SKM-1 treated with dmso at 0.1 percent for 144 hours (cell line): ENCODE results near the gene OR2L3.
"Not testable (repeated sequence)": the region's sequence is repeated elsewhere in the genome, so short reads cannot be mapped to it uniquely, and the experiment has no call there.

Source experiments
- DNase-seq: peaks from one replicate; lab custom pipeline; 2025; ENCODE audit not compliant: unreplicated experiment; lab: John Stamatoyannopoulos, UW

The OR2L3 gene, protein sequence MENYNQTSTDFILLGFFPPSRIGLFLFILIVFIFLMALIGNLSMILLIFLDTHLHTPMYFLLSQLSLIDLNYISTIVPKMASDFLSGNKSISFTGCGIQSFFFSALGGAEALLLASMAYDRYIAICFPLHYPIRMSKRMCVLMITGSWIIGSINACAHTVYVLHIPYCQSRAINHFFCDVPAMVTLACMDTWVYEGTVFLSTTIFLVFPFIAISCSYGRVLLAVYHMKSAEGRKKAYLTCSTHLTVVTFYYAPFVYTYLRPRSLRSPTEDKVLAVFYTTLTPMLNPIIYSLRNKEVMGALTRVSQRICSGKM

DNA sequence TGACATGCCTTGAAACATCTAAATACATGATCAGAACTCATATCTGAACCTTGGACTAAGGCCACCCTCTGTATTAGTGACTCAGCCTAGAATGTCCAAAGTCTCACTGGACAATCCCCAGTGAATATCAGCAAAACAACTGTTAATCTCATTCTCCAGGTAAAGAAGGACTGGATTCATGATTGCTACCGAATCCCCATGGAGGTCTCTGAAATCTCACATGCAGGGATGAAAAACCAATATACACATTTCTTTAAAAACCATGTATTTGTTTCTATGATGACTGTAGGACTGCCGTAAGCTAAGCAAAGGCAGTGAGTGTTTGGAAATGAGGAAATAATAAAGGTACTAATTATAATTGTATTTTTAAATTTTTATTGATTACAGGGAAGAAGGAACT is at the start of gene OR2L3:
Gene OR2L3, plus strand, starts transcription at position 301 of the 400 bp plus-strand sequence. CDS start 13,846 bp downstream, outside the sequence.
- DNase-seq, result no peak

DNA sequence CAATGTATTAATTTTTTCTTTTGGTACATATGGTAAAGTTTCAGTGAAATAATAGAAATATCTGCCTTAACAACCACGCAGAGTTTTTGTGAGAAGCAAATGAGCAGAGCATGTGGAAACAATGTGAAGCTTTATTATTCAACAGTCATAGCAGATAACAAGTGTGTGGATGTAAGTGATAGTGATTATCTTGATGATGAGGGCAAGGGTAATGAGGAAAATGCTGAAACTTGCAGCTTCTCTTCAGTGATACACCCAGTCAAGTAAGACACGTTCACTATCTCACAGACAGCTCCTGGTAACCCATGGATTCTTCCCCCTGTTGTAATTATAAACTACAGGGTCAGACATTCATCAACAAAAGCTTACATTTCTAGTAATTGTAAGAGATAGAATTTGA is 47.8 kb upstream of the OR2L3 start:
- DNase-seq, result no peak

DNA sequence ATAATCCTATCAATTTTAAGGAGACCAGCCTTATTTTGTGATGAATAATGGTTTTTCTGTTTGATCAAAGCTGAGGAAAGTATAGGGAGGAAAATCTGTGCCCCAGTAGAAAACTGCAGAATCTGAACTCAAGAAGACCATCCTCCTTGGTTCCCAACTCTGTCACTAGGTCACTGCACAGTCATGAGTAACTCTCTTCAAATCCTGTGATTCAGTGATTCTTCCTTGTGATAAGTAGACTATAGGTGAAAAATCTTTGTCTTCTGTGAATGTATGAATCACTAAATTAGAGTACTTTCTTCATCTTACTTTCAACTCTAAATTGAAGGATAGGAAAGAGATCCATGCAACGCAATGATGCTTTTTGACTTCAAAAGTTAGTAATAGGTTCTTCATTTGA is 46.5 kb upstream of the OR2L3 start:
- no peak for DNase-seq

DNA sequence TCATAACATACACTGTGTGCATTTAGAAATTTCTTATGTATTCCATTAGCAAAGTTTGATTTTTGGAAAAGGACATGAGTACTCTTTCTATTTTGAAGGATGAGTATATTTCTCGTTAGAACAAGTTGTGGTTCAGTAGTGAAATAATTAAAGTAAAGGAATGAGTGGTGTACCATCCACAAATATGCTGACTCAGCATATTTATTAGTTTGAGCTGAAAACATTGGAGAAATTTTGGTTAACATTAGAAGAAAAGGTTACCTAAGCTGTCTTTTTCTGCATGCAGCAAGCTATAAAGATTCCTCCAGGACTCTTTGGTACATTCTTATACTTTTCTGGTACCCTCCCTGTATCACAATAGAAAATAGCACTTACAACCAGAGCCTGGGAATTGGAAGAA is 38.9 kb upstream of the OR2L3 start:
- DNase-seq, result no peak

DNA sequence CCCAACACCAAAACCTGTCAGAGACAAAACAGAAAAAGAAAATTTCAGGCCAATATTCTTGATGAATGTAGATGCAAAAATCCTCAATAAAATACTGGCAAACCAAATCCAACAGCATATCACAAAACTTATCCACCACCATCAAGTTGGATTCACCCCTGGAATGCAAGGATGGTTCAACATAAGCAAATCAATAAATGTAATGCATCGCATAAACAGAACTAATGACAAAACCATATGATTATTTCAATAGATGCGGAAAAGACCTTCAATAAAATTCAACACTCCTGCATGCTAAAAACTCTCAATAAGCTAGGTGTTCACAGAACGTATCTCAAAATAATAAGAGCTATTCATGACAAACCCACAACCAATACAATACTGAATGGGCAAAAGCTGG is 37.0 kb upstream of the OR2L3 start:
- no peak for DNase-seq

DNA sequence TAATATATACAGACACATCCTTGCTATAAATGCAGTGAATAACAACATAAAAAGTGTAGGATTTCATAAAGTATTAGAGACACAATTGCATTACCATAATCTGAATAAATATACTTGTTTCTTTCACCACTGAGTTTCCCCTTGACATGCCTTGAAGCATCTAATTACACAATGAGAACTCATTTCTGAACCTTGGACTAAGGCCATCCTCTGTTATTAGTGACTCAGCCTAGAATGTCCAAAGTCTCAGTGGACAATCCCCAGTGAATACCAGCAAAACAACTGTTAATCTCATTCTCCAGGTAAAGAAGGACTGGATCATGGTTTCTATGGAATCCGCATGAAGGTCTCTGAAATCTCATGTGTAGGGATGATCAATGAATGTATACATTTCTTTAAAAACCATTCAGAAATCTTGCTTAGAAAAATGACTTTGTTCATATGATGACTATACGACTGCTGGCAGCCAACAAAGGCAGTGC is 33.4 kb upstream of the OR2L3 start, which contains the start of gene OR2L5:
Gene OR2L5, plus strand, starts transcription at position 432 of the 482 bp plus-strand sequence. CDS start 8,288 bp downstream, outside the sequence.
- no peak for DNase-seq

DNA sequence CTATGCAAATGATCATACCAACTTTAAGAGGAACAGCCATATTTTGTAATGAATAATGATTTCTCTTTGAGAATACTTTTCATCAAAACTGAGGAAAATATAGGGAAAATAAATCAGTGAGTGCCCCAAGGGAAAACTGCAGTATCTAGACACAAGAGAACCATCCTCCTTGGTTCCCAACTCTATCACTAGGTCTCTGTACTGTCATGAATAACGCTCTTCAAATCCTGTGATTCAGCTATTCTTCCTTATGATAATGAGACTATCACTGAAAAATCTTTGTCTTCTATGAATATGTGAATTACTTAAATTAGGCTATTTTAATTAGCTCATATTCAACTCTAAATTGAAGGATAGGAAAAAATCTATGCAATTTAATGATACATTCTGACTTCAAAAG is 30.8 kb upstream of the OR2L3 start:
- DNase-seq, result no peak

DNA sequence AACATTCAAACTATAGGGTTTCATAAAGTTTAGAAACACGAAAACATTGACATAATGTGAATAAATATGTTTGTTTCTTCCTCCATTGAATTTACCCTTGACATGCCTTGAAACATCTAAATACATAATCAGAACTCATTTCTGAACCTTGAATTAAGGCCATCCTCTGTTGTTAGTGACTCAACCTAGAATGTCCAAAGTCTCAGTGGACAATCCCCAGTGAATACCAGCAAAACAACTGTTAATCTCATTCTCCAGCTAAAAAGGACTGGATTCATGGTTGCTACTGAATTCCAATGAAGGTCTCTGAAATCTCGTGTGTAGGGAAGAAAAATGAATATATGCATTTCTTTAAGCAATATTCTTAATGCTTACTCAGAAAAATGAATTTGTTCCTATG is 16.9 kb upstream of the OR2L3 start, which contains the start of gene OR2L2:
Gene OR2L2, plus strand, starts transcription at position 301 of the 400 bp plus-strand sequence. CDS start 8,198 bp downstream, outside the sequence.
- no peak for DNase-seq

GRCh38 chr1:248045209-248045608 is 1.4 kb upstream of the OR2L3 start:
- DNase-seq, result no peak

DNA sequence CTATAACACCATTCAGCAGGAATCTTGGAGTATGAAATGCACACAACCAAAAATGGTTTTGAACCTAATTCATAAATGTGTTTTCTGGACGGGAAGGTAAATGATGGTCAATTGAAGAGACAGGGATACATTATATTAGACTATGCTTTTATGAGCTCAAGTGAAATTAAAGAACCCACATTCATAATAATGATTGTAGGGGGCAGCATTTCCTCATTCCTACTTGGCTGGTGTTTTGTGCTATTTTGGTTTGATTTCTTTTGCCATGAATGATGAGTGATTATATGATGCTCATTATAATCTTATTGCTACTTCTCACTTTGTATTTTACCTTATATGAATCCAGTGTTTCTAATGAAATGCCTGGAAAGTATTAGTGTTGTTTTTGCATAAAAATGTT is 372 bp downstream of the OR2L3 start:
- no peak for DNase-seq

- DNase-seq, result no peak
These were observed 8.0 kb downstream of the OR2L3 start for GRCh38 chr1:248054671-248055070.

- no peak for DNase-seq
These were observed 8.6 kb downstream of the OR2L3 start for GRCh38 chr1:248055261-248055660.

GRCh38 chr1:248065071-248065470 is 18.4 kb downstream of the OR2L3 start:
- no peak for DNase-seq

- no peak for DNase-seq
These were observed 19.0 kb downstream of the OR2L3 start for GRCh38 chr1:248065604-248066003.

DNA sequence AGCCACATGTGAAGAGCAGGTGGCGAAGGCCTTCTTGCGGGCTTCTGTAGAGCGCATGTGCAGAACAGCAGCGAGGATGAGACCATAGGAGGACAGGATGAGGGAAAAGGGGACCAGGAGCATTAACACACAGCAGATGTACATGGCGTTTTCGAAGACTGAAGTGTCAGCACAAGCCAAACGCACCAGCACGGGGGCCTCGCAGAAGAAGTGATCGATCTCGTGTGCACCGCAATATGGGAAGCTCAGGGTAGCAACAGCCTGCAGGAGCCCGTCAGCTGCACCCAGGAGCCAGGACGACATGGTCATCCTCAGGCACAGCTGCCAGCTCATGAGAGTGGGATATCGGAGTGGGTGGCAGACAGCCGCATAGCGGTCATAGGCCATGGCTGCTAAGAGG is 37.2 kb downstream of the OR2L3 start:
- not testable (repeated sequence) for DNase-seq

DNA sequence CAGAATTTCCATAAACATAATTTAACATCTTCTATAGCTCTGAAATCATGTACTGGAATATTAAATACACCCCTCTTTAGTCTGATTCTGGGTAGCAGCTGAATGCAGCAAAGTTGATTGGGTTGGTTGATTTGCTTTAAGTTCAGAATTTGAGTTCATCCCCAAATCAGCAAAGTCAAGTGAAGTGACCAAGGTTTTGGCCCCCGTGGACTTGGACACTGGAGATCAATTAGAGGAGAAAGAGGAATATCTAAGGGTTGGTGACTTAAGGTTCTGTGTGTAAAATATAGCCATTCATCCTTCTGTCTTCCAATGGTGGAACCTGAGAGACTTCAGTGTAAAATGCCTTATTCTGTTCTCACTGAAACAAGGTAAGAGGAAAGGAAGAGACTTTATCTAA is 48.2 kb downstream of the OR2L3 start, which contains the start of gene OR2L13:
Gene OR2L13, plus strand, starts transcription at position 301 of the 400 bp plus-strand sequence. CDS start 4,192 bp downstream, outside the sequence.
- DNase-seq, result no peak

DNA sequence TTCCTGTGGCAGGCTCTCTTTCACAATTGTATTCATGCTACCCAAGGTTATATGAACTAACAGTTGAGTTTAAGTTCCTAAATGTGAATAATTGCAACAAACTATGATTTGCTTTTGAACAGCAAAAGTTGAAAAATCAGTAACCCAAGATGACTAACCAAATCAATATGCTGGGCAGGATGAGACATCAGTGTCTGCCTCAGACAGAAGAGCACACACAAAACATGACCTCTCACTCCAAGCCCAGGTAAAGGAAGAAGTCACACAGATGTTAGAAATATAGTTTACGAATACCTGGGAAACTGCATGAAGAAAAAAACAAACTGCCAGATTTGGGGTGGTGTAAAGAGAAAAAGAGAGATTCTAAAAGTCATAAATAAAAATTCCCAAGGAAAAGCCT is 51.9 kb downstream of the OR2L3 start:
- no peak for DNase-seq

GRCh38 chr1:248102847-248103246 is 56.2 kb downstream of the OR2L3 start:
- DNase-seq, result no peak

GRCh38 chr1:248111157-248111556 is 64.5 kb downstream of the OR2L3 start:
- no peak for DNase-seq
